SIG-M5 (cell line): ENCODE data around the gene G3BP1.
"Not testable (repeated sequence)": the region's sequence is repeated elsewhere in the genome, so short reads cannot be mapped to it uniquely, and the experiment has no call there.

ENCODE experiments used
- DNase-seq: peaks from one replicate; lab custom pipeline; 2025; lab: John Stamatoyannopoulos, UW

G3BP1 gene

DNA sequence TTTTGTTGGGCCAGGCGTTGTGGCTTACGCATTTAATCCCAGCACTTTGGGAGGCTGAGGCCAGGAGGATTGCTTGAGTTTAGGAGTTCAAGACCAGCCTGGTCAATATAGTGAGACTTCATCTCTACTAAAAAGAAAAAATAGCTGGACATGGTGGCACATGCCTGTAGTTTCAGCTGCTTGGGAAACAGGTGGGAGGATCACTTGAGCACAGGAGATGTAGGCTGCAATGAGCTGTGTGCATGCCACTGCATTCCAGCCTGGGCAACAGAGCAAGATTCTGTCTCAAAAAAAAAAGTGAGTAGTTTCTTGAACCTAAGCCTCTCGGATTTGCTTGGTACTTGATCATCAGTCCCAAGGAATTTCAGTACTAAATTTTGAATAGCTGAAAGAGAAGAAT, 26.9 kb downstream of the G3BP1 start:
- no peak for DNase-seq

DNA sequence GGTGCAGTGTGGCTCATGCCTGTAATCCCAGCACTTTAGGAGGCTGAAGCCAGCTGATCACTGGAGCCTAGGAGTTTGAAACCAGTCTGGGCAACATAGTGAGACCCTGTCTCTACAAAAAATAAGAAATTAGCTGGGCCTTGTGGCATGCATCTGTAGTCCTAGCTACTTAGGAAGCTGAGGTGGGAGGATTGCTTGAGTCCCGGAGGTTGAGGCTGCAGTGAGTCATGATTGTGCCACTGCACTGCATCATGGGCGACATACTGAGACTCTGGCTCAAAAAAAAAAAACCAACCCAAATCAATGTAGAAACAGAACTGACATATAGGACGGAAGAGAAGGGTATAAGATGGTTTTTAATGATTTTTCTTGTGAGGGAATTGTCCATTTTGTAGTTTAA, 27.7 kb downstream of the G3BP1 start:
- no peak for DNase-seq

DNA sequence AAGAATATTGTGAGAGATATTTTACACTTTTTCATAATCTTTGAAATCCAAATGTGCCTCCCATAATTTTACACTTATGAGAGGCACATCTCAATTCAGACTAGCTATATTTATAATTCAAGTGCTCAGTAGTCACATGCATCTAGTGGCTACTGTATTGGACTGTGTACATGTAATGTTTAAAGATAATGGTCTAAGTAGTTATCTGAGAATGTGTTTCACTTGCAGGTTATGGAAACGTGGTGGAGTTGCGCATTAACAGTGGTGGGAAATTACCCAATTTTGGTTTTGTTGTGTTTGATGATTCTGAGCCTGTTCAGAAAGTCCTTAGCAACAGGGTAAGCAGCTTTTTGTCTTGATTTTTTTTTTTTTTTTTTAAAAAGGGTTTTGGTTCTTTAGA, 28.8 kb downstream of the G3BP1 start:
- peak; percentile 8 for DNase-seq

DNA sequence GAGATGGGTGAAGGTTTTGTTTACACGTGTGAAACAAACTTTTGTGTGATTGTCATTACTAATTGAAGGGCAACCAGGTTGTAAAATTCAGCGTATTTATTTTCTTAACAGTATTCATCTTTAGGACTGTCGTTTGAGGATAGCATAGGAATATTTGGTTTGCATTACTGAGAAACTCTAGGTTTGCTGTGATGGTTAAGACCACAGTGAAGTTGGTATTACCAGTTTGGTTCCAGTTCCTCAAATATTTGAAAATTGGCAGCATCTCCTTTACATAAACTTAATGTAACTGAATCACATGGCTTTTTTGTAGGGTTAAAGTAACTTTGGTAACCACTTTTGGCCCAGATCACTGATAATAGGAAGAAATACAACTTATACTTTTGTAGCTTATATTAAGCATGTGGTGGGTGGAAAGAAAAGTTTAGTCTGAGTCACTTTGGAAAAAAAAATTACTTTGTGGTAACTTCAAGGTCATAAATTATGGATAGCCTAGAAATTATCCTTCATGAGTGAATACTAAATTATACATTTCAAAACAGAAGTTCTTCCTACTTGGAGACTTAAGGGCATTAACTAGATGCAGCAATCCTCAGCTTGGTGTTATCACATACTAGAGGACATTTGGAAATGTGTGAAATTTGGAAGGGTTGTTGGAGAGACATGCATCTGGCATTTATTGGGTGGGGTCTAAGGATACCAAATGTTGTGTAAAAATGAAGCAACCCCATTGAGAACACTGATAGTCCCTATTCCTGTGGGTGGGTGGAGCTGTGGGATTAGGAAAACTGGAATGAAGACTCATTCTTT, 33.9 kb downstream of the G3BP1 start:
- DNase-seq: no peak

DNA sequence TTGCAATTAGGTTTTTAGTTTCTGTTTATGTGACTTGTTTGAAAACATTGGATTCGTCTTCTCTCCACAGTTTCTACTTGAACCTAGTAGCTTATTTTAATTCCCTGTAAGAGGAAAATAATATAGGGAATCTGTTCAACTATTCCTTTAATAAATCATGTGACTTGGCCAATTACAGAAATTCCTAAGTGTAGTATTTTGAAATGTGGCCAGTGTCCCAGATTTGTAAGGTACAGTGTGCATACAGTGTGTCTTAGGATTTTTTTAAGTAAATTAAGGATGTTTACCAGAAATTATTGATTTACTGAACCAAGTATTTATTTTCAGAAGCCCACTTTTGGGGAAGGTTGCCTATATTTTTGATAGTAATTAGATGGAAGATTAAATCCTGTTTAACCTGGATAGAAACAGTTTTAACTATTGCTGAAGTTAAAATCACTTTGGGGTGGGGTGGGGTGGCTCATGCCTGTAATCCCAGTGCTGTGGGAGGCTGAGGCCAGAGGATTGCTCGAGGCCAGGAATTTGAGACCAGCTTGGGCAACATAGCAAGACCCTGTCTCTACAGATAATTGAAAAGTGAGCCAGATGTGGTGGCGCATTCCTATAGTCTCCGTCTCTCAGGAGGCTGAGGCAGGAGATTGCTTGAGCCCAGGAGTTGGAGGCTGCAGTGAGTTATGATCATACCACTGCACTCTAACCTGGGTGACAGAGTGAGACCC, 36.9 kb downstream of the G3BP1 start:
- no peak for DNase-seq

DNA sequence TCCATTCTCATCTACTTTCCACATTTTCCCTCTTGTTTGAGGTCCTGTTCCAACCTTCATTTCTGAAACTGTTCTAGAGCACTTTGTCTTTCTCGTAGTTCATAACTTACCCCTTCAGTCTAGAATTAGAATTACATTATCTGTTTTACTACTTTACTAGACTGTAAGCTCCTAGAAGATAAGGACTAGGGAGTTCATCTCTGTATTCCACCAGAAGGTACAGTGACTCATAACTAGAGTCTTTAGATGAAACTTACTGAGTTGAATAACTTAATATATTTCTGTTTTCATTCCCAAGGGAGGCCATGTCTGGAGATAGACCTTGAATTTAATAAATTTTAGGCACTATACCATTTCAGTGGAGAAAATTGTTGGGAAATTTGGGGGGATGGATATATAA, 38.7 kb downstream of the G3BP1 start:
- DNase-seq: no peak

DNA sequence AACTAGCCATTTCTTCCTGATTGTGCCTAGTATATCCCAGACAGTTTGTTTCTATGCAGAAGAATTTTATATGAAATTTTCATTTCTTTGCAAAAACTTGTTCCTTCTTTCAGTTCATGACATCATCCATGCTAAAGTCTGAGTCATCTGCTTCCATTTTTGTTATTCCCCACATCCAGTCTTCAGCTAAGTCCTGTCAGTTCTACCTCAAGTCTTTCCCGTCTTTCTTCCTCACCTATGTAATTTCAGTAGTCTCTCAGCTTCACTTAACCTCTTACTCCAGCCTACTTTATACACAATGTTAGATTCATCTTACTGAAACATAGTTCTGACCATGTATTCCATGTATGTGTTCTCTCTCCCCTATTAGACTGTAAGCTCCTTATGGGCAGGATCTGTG, 39.1 kb downstream of the G3BP1 start:
- no peak for DNase-seq

DNA sequence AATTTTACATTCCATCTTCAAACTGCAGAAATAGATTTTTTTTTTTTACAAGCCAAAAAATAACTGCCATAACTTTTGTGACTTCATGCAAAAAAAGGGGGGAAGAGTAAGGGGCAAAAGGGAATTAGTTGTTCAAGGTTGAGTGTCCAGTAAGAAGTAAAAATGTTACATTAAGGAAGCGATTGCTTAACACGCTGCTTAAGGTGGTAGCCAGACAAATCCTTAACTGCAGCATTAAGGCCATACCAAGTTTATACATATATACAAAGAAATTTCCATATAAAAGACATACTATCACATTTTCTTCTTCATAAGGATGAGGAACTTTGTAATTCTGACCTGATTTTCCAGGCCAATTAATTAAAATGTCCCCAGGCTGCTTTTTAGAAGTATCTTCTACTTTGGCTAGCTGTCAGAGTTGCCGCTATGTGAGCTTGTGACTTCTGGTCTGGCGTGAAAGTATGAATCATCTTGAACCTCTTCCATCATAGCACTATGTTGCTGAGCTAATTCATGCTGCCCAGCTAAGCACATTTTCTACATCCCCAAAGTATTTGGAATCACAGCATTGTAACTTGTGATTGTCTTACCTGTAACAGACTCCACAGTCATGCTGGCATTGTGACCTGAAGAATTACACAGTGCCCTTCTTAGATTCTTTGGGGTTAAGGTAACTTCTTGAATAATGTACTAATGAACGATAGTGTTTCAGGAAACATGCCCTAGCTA, 40.0 kb downstream of the G3BP1 start:
- DNase-seq: no peak

DNA sequence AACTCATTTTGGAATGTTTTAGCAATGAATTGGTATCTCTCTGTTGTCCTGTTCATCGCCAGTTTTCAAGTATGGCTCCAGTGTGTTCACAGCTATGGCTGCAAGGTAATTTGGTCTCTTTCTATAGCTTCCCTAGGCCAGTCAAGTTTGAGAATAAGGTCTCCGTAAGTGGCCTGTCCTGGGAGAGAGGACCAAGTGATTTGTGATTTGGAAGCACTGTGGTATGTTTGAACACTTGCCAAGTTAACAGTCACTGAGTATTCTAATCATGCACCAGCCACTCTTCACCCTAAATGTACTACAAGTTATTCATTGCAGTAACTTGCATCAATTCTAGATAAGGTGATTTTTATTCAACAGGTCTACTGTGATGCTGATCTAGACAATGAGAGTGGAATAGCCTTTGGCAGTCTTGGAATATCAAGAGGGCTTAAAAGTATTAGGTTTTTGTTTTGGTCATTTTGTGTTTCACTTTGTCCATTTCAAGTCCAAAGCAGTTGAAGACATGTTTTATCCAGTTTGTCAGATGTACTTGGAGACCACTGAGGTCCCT, 41.1 kb downstream of the G3BP1 start:
- DNase-seq: no peak

DNA sequence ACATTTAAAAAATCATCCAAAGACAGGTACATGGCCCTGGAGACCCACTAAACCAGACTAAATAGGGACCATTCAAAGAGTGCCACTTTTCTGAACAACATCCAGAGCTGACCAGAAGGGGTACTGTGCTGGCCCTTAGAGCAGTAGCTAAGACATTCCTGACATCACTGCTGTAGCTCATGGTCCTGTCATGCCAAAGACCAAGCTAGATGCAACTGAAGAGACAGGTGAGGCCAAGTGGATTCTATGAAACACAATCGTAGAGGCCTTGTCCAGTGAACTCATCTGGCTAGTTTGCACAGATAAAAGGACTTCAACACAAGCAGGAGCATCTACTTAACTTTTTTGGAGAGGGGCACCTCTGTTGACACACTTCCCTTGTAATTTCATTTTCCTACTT, 43.3 kb downstream of the G3BP1 start:
- DNase-seq: no peak

DNA sequence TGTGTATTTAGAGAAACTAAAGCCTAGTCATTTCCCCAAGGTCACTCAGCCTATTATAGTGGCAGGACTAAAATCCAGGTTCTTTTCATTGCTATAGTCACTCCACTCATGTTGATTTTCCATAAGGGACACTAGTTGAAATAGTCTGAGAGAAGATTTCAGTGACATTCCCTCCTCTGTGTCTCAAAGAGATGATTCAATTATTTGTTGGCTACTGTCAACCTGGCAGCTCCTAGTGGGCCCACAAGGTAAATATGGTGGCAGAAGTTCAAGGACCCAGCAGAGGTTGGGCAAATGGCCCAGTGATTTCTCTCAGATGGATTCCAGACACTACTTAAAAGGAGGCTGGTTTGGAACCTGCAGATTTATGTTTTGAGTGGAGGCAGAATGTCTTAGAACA, 48.1 kb downstream of the G3BP1 start:
- DNase-seq: no peak

DNA sequence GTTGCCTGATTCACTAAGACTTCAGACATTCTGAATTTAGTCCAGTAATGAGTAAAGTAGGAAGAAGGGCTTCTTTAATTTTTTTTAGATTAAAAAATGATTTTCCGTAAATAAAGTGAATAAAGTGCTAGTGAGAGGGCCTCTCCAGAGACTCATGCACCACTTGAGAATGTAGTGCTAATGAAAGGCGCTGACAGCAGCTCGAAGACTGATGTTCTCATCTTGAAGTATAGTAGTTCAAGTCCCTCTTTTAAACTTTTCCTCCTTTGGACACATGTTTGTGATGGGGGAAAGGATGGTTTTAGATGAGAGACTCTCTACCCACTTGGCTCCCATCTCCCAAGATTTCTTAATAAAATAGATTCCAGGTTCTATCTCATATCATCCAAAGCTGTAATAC, 48.5 kb downstream of the G3BP1 start:
- no peak for DNase-seq

DNA sequence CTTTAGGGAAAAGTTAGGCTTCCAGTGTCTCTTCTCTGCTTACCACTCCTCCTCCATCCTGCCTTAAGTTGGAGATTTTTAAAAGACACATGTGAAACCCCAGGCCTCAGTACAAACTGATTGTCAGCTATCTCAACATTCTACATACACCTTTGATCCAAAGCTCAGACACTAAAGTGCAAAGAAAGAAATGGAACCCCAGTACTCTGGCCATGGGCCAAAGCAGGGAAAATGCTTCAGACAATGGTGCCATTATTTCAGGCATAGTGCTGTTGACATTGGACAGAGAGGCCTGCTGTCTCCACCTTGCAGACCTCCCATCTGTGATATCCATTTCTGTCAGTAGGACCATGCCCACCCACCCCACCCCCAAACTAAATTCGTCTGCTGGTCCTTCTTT, 49.1 kb downstream of the G3BP1 start:
- no peak for DNase-seq

DNA sequence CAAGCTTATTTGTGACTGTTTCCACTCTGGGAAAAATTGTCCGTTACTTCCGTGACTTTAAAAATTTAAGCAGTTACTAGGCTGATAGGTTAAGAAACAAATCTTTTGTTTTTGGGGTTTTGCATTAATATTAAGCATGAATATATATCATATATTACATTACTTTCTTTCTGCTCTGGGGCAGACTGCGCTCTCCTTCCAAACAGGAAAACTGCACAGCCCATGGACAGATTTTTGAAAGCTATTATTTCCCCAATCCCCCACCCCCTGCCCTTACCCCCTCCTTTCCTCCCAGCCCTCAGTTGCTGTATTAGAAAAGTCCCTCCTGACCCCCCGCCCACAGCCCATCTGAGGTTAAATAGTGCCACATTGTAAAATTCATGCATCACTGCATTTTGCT, 50.4 kb downstream of the G3BP1 start:
- DNase-seq: no peak

DNA sequence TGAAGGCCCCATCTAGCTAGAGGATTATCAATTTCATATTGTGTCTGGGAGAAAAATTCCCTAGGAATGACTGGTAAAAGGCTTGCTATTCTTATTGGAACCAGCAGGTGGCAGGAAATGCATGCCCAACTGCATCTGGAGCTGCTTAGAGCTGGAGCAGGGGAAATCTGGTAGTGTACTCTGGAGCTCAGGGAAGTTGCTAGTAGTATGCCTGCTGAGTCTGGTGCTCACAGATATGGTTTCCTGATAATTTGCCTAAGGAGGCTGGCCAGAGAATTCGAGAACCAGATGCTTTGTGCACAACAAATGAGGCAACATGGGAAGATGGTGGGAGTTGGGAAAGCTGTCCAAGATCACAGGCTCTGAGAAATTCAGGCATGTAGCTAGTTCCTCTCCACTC, 53.7 kb downstream of the G3BP1 start:
- no peak for DNase-seq

DNA sequence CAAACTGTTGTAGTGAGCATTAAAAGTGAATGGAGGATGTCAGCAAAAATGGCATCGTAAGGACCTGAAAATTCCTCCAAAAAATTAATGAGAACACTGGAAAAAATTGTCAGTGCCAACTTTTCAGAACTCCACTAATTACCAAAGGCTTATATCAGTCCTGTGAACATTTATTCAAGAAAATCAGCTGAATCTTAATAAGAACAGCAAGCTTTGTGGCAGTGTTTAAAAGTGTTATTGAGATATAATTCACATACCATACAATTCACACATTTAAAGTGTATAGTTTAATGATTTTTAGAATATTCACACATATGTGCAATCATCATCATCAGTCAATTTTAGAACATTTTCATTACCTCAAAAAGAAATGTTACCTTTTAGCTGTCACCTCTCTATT, 57.6 kb downstream of the G3BP1 start:
- DNase-seq: no peak

DNA sequence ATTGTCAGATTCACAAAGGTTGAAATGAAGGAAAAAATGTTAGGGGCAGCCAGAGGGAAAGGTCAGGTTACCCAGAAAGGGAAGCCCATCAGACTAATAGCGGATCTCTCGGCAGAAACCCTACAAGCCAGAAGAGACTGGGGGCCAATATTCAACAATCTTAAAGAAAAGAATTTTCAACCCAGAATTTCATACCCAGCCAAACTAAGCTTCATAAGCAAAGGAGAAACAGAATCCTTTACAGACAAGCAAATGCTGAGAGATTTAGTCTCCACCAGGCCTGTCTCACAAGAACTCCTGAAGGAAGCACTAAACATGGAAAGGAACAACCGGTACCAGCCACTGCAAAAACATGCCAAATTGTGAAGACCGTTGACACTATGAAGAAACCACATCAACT, 61.1 kb downstream of the G3BP1 start:
- not testable (repeated sequence) for DNase-seq

DNA sequence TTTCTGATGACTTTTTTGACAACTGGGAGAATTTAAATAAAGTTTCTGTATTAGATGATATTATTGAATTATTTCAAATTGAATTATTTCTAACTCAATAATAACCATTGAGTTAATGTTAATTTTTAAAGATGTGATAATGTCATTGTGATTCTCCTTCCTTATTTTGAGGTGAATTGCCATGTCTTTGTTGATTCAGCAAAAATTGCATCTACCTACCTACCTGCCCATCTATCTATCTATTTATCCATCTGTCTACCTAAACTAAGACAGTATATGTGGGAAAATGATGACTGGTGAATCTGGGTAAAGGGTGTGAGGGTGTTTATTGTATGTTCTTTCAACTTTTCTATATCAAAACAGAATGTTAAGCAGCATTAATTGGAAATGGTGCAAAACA, 75.0 kb downstream of the G3BP1 start:
- DNase-seq: no peak

DNA sequence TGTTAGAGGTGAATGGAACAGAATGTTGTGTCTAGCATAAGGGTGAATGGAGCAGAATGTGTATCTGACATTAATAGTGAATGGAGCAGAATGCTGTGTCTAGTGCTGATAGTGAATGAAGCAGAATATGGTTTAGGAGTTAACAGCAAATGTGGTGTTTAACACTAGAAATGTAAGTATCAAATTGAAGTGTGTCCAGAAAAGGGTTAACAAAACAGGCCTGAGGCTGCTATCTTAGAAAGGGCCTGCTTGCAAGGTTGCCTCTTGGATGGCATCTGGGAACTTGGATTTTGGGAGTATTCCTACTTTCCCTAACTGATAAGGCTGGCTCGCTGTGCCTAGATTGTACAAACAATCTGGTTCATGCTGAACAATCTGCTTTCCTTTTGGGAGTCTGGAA, 76.1 kb downstream of the G3BP1 start:
- DNase-seq: no peak

DNA sequence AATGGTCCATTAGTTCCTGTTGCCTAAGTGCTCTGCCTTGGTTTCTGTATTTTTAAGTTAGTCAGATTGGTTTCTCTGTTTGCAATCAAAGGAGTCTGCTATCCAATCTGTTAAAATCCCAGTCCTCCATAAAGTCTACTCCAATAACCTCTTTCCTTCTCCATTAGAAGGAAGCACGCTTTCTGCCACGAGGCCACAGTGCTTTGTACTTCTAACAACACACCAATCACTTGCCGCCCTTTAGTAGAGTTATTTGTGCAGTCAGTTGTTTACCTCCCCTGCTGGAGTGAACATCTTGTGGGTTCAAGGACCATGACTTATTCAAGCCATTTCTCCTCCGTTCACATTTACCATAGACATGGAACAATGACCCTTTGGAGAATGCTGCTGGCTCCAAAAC, 83.9 kb downstream of the G3BP1 start:
- no peak for DNase-seq

DNA sequence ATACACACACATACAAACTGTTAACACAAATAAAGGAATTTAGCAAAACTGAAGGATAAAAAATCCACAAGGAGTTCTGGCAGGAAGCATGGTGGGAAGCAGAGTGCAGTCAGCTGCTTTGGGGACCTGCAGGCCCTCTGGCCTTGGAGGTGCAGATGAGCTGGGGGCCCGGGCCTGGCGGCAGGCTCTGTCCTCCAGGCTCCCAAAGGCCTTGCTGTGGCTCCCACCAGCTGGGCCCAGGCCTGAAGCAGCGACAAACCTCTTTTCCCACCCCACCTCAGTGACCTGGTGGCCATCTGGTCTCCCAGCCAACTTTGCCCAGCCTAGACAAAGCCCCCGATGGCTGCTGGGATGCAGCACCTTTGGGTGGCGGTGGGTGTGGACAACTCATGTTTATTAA, 85.1 kb downstream of the G3BP1 start:
- no peak for DNase-seq

DNA sequence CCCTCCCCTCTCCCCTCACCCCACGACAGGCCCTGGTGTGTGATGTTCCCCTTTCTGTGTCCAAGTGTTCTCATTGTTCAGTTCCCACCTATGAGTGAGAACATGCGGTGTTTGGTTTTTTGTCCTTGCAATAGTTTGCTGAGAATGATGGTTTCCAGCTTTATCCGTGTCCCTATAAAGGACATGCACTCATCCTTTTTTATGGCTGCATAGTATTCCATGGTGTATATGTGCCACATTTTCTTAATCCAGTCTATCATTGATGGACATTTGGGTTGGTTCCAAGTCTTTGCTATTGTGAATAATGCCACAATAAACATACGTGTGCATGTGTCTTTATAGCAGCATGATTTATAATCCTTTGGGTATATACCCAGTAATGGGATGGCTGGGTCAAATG, 89.1 kb downstream of the G3BP1 start:
- DNase-seq: not testable (repeated sequence)
